HepG2 (cell line): ENCODE measurements around the gene VWA7. TPM values are rescaled to one million over a fixed set of nuclear protein-coding genes. Genes with fewer than 3 reads are reported as not detected.

Experiments used
- AFF4 ChIP-seq: sonication (generic); formaldehyde crosslinking; IDR thresholded peaks from 2 replicates; pipeline ENCODE4 v1.4.0; 2020; ENCODE audit warnings: missing genetic modification reagents
- E2F2 ChIP-seq: sonication (generic); formaldehyde crosslinking; IDR thresholded peaks from 2 replicates; pipeline ENCODE4 v1.4.0; 2020; ENCODE audit warnings: missing genetic modification reagents, borderline replicate concordance
- ELF3 ChIP-seq: IDR thresholded peaks from 2 replicates; pipeline ENCODE4 v1.6.1; 2016; ENCODE audit warnings: missing genetic modification reagents, missing compliant biosample characterization
- FOSL2 ChIP-seq: sonication (generic); formaldehyde crosslinking; IDR thresholded peaks from 2 replicates; pipeline ENCODE4 v1.4.0; 2020; ENCODE audit warnings: missing genetic modification reagents
- FOXK2 ChIP-seq: fragments of 450-650 bp; IDR thresholded peaks from 2 replicates; pipeline ENCODE4 v1.6.1; 2016
- PAXIP1 ChIP-seq: sonication (generic); formaldehyde crosslinking; conservative IDR thresholded peaks from 2 replicates; pipeline ENCODE4 v1.4.0; 2020; ENCODE audit warnings: mild to moderate bottlenecking, missing genetic modification reagents, moderate library complexity
- PREB ChIP-seq: sonication (generic); formaldehyde crosslinking; IDR thresholded peaks from 2 replicates; pipeline ENCODE4 v1.4.0; 2020; ENCODE audit warnings: missing genetic modification reagents
- SATB2 ChIP-seq: sonication (generic); formaldehyde crosslinking; IDR thresholded peaks from 2 replicates; pipeline ENCODE4 v1.5.0; 2020; ENCODE audit warnings: missing genetic modification reagents
- SETDB1 ChIP-seq: sonication (generic); formaldehyde crosslinking; IDR thresholded peaks from 2 replicates; pipeline ENCODE4 v1.5.1; 2020; ENCODE audit warnings: missing genetic modification reagents, mild to moderate bottlenecking, borderline replicate concordance
- ZBTB4 ChIP-seq: sonication (generic); formaldehyde crosslinking; IDR thresholded peaks from 2 replicates; pipeline ENCODE4 v1.4.0; 2020; ENCODE audit warnings: missing genetic modification reagents, mild to moderate bottlenecking, borderline replicate concordance
- ZBTB7B ChIP-seq: sonication (generic); formaldehyde crosslinking; IDR thresholded peaks from 2 replicates; pipeline ENCODE4 v1.4.0; 2020; ENCODE audit warnings: missing genetic modification reagents
- ZC3H4 ChIP-seq: sonication (generic); formaldehyde crosslinking; IDR thresholded peaks from 2 replicates; pipeline ENCODE4 v1.4.0; 2020; ENCODE audit warnings: missing genetic modification reagents, borderline replicate concordance
- ZNF276 ChIP-seq: sonication (generic); formaldehyde crosslinking; IDR thresholded peaks from 2 replicates; pipeline ENCODE4 v1.4.0; 2020; ENCODE audit warnings: mild to moderate bottlenecking, low read depth, missing genetic modification reagents
- polyA plus RNA-seq, 8 experiments: library from polyadenylated mRNA; depleted of rRNA in 3 of 8; stranded (reverse) in 7 of 8; unstranded in 1 of 8; fragments of >200 nt; fragmentation: Illumina TruSeq in 4 of 8; extraction: Trizol in 4 of 8; gene quantifications; 2 replicates each; pipeline versions ENCODE4 v1.2.1 to v1.2.3, GENCODE V29; 2011 to 2016; ENCODE audit warnings: low read depth in 4 of 8, missing spikeins in 1 of 8, mixed read lengths in 1 of 8; ENCODE audit not compliant: insufficient read depth in 1 of 8
- total RNA-seq, 5 experiments: library from RNA; depleted of rRNA; stranded (reverse); fragments of >200 nt; fragmentation: Illumina TruSeq; extraction: Trizol; gene quantifications; 2 replicates each; pipeline ENCODE4 v1.2.3, GENCODE V29; 2016; ENCODE audit warnings: low read depth in 1 of 5

VWA7 gene
- total and polyA plus RNA-seq, 2 of the 13 experiments (the other 11 are each of a cell fraction or from before 2014, with no cell fraction given), result 0.86 to 3.3 TPM

GRCh38 chr6:31736021-31736767 is 40.9 kb downstream of the VWA7 start, which contains the start of gene CLIC1 (continued):
- no peak for TF ChIP-seq ZNF276 (CRISPR knock-in tag)
- no peak for TF ChIP-seq ZC3H4
- peak; percentile 88 for TF ChIP-seq ELF3 (CRISPR knock-in tag)
- TF ChIP-seq SATB2 (CRISPR knock-in tag), result no peak
- TF ChIP-seq ZBTB7B, result peak; percentile 55
- no peak for TF ChIP-seq SETDB1 (CRISPR knock-in tag)
- peak; percentile 98 for TF ChIP-seq FOSL2 (CRISPR knock-in tag)
- TF ChIP-seq AFF4, result no peak; the same call in none of the 2 replicates
- peak; percentile 65 for TF ChIP-seq PAXIP1 (CRISPR knock-in tag)
- no peak for TF ChIP-seq FOXK2
- TF ChIP-seq ZBTB4 (CRISPR knock-in tag), result 0 out of 2 replicates have a peak, but pooled peaks have one; percentile 48
- TF ChIP-seq PREB, result no peak
- no peak for TF ChIP-seq E2F2 (CRISPR knock-in tag)
